Right forelimb (tissue), 1 donor: ENCODE results near the gene ANTXR1.

Experiments
- DNase-seq: peaks from one replicate; pipeline ENCODE4 v3.0.0-alpha.2; 2018

Gene ANTXR1

GRCh38 chr2:69034845-69035244 is 21.9 kb downstream of the ANTXR1 start:
- DNase-seq = no peak

GRCh38 chr2:69036926-69037325 is 23.9 kb downstream of the ANTXR1 start:
- no peak for DNase-seq

GRCh38 chr2:69041214-69041613 is 28.2 kb downstream of the ANTXR1 start:
- no peak for DNase-seq

GRCh38 chr2:69043736-69044400 is 30.9 kb downstream of the ANTXR1 start:
- DNase-seq = no peak

- no peak for DNase-seq
These were observed 33.3 kb downstream of the ANTXR1 start for GRCh38 chr2:69046221-69046662.

GRCh38 chr2:69047625-69048145 is 34.7 kb downstream of the ANTXR1 start:
- no peak for DNase-seq

GRCh38 chr2:69050802-69051201 is 37.8 kb downstream of the ANTXR1 start:
- no peak for DNase-seq

GRCh38 chr2:69053416-69053965 is 40.5 kb downstream of the ANTXR1 start:
- no peak for DNase-seq

GRCh38 chr2:69054431-69054830 is 41.5 kb downstream of the ANTXR1 start:
- no peak for DNase-seq

- DNase-seq = no peak
These were observed 42.9 kb downstream of the ANTXR1 start for GRCh38 chr2:69055688-69056470.

GRCh38 chr2:69057660-69058059 is 44.7 kb downstream of the ANTXR1 start:
- DNase-seq = no peak

- no peak for DNase-seq
These were observed 46.8 kb downstream of the ANTXR1 start for GRCh38 chr2:69059731-69060290.

- DNase-seq = no peak
These were observed 48.0 kb downstream of the ANTXR1 start for GRCh38 chr2:69060938-69061501.

GRCh38 chr2:69061525-69061924 is 48.5 kb downstream of the ANTXR1 start:
- no peak for DNase-seq

- no peak for DNase-seq
These were observed 49.5 kb downstream of the ANTXR1 start for GRCh38 chr2:69062307-69062962.

- no peak for DNase-seq
These were observed 52.9 kb downstream of the ANTXR1 start for GRCh38 chr2:69065735-69066336.

- no peak for DNase-seq
These were observed 54.1 kb downstream of the ANTXR1 start for GRCh38 chr2:69067026-69067630.

- DNase-seq = no peak
These were observed 54.9 kb downstream of the ANTXR1 start for GRCh38 chr2:69067866-69068265.

- DNase-seq = no peak
These were observed 58.0 kb downstream of the ANTXR1 start for GRCh38 chr2:69070969-69071368.

- DNase-seq = no peak
These were observed 61.1 kb downstream of the ANTXR1 start for GRCh38 chr2:69073928-69074570.

GRCh38 chr2:69074918-69075317 is 61.9 kb downstream of the ANTXR1 start:
- DNase-seq = no peak
